GM18951 (cell line): ENCODE results near the gene GOLGA6L2.

ENCODE experiments used
- POLR2A ChIP-seq: IDR thresholded peaks from 4 replicates; pipeline ENCODE4 v1.6.1; 2011; ENCODE audit warnings: mild to moderate bottlenecking; ENCODE audit not compliant: insufficient read length, insufficient read depth; ENCODE audit errors: extremely low read depth
- in situ Hi-C: fragments of 300-500 bp; cut with MboI; formaldehyde crosslinking; loops from one replicate; pipeline ENCODE4 v1.12.0; 2022; ENCODE audit warnings: low sequenced_read_pairs, mixed read lengths, inconsistent platforms; ENCODE audit not compliant: unreplicated experiment

Gene GOLGA6L2

GRCh38 chr15:23447107-23447500, at the start of gene GOLGA6L2:
GOLGA6L2 (minus strand) TSS chr15:23447243; CDS start chr15:23447181, 62 bp downstream.
- no peak for TF ChIP-seq POLR2A
- in situ Hi-C loops: no loop called here

- in situ Hi-C loops: no loop called here
- no peak for TF ChIP-seq POLR2A
These were observed 37.8 kb upstream of the GOLGA6L2 start for GRCh38 chr15:23484870-23485269.

GRCh38 chr15:23483821-23484299, 36.8 kb upstream of the GOLGA6L2 start:
- no peak for TF ChIP-seq POLR2A
- in situ Hi-C loops: no loop called here

GRCh38 chr15:23482764-23483489, 35.9 kb upstream of the GOLGA6L2 start:
- TF ChIP-seq POLR2A: no peak
- in situ Hi-C loops: no loop called here

- TF ChIP-seq POLR2A: no peak
- in situ Hi-C loops: no loop called here
These were observed 35.2 kb upstream of the GOLGA6L2 start for GRCh38 chr15:23482228-23482627.

GRCh38 chr15:23477920-23478319, 30.9 kb upstream of the GOLGA6L2 start:
- in situ Hi-C loops: no loop called here
- no peak for TF ChIP-seq POLR2A

GRCh38 chr15:23472678-23473077, 25.6 kb upstream of the GOLGA6L2 start:
- no peak for TF ChIP-seq POLR2A
- in situ Hi-C loops: no loop called here

GRCh38 chr15:23472033-23472432, 25.0 kb upstream of the GOLGA6L2 start:
- no peak for TF ChIP-seq POLR2A
- in situ Hi-C loops: no loop called here

- no peak for TF ChIP-seq POLR2A
- in situ Hi-C loops: no loop called here
These were observed 20.1 kb upstream of the GOLGA6L2 start for GRCh38 chr15:23467110-23467600.

- TF ChIP-seq POLR2A: no peak
- in situ Hi-C loops: no loop called here
These were observed 10.8 kb upstream of the GOLGA6L2 start for GRCh38 chr15:23457890-23458289.

- in situ Hi-C loops: no loop called here
- no peak for TF ChIP-seq POLR2A
These were observed 582 bp downstream of the GOLGA6L2 start for GRCh38 chr15:23446215-23447106.

GRCh38 chr15:23444269-23444668, 2.8 kb downstream of the GOLGA6L2 start:
- TF ChIP-seq POLR2A: no peak
- in situ Hi-C loops: no loop called here

GRCh38 chr15:23441204-23441603, 5.8 kb downstream of the GOLGA6L2 start:
- in situ Hi-C loops: no loop called here
- TF ChIP-seq POLR2A: no peak
